PC-9 (cell line): ENCODE measurements around the gene MRPS34. TPM values are rescaled to one million over a fixed set of nuclear protein-coding genes. Genes with fewer than 3 reads are reported as not detected.

Experiments used
- BruUV-seq: library from RNA; stranded (reverse); fragments of 400-500 nt; replicated peaks from 2 replicates; lab custom pipeline; 2021; lab: Mats Ljungman, UMichigan
- CTCF ChIA-PET: fragments of 300-600 bp; sonication (Branson Sonifier 250); formaldehyde crosslinking; loops from one replicate; lab custom pipeline; 2022; ENCODE audit warnings: antibody characterized with exemption; lab: Charles Lee
- POLR2A ChIA-PET: fragments of 300-600 bp; sonication (Branson Sonifier 250); formaldehyde crosslinking; loops from one replicate; lab custom pipeline; 2022; ENCODE audit warnings: antibody characterized with exemption; ENCODE audit not compliant: unreplicated experiment; lab: Charles Lee
- DNase-seq, 2 experiments: peaks; one replicate each; pipeline versions ENCODE4 v3.0.0 to v3.0.0-alpha.2; 2015 to 2022; ENCODE audit warnings: mixed read lengths in 1 of 2
- H2AFZ ChIP-seq: fragments of 200-600 bp; sonication (generic); 2 replicates; pipeline ENCODE4 v1.8.1; 2017; ENCODE audit warnings: antibody characterized with exemption
- H3F3A ChIP-seq: fragments of 200-600 bp; sonication (generic); 2 replicates; pipeline ENCODE4 v1.8.1; 2017; ENCODE audit warnings: antibody characterized with exemption, mild to moderate bottlenecking, low read depth; ENCODE audit not compliant: insufficient read depth
- H3K27ac ChIP-seq: fragments of 200-600 bp; sonication (generic); 2 replicates; pipeline ENCODE4 v1.6.1; 2016; ENCODE audit warnings: mixed run types
- H3K27me3 ChIP-seq: fragments of 200-600 bp; sonication (generic); 2 replicates; pipeline ENCODE4 v1.6.1; 2016; ENCODE audit warnings: low read depth, mixed run types; ENCODE audit not compliant: insufficient read depth
- H3K36me3 ChIP-seq: fragments of 200-600 bp; sonication (generic); 2 replicates; pipeline ENCODE4 v1.6.1; 2016; ENCODE audit warnings: low read depth, mixed run types
- H3K4me1 ChIP-seq: fragments of 200-600 bp; sonication (generic); replicated peaks from 2 replicates; pipeline ENCODE4 v1.6.1; 2016; ENCODE audit warnings: mixed run types; ENCODE audit not compliant: insufficient read depth
- H3K4me2 ChIP-seq: fragments of 200-600 bp; sonication (generic); 2 replicates; pipeline ENCODE4 v1.6.1; 2017; ENCODE audit warnings: mixed run types
- H3K4me3 ChIP-seq: fragments of 200-600 bp; sonication (generic); 2 replicates; pipeline ENCODE4 v1.6.1; 2016; ENCODE audit warnings: mixed run types
- H3K79me2 ChIP-seq: fragments of 200-600 bp; sonication (generic); 2 replicates; pipeline ENCODE4 v1.6.1; 2017; ENCODE audit warnings: low read depth, mixed run types
- H3K9me2 ChIP-seq: fragments of 200-600 bp; sonication (generic); 2 replicates; pipeline ENCODE4 v1.8.1; 2017; ENCODE audit warnings: mild to moderate bottlenecking; ENCODE audit not compliant: insufficient read depth
- H3K9me3 ChIP-seq: fragments of 200-600 bp; sonication (generic); 2 replicates; pipeline ENCODE4 v1.8.1; 2016; ENCODE audit warnings: low read depth; ENCODE audit not compliant: insufficient read depth
- H4K20me1 ChIP-seq: fragments of 200-600 bp; sonication (generic); 2 replicates; pipeline ENCODE4 v1.8.1; 2017; ENCODE audit not compliant: insufficient read depth
- CTCF ChIP-seq: fragments of 200-600 bp; sonication (generic); conservative IDR thresholded peaks from 2 replicates; pipeline ENCODE4 v1.6.1; 2017; ENCODE audit warnings: mixed run types, antibody characterized with exemption, mild to moderate bottlenecking, moderate library complexity
- EZH2 ChIP-seq: fragments of 200-600 bp; sonication (generic); IDR thresholded peaks from 2 replicates; pipeline ENCODE4 v1.8.0; 2017; ENCODE audit warnings: antibody characterized with exemption, low read depth
- intact Hi-C: fragments of 100-400 bp; cut with micrococcal nuclease; formaldehyde crosslinking; loops from one replicate; pipeline ENCODE4 v1.10.0; 2022; ENCODE audit not compliant: unreplicated experiment
- total RNA-seq: library from RNA; stranded (reverse); gene quantifications from 2 replicates; pipeline ENCODE4 v1.2.3, GENCODE V29; 2021

MRPS34 gene
- total RNA-seq, 1 experiment from 2014 or later, result 201 TPM

- TF ChIP-seq CTCF, result no peak
- TF ChIP-seq EZH2, result no peak
- H3K79me2 ChIP-seq, result peaks cover 20% of the 10 kb centered on the region
- H3F3A ChIP-seq, result peaks cover 24% of the 10 kb centered on the region; the same call in 1 of the 2 replicates
- H3K27ac ChIP-seq, result no peak overlapping the region
- POLR2A ChIA-PET, result interaction anchor here (0.7 kb wide), 1 partner anchor 14 kb away, joined by 4 read pairs; the partner anchor contains the start of genes NUBP2 and SPSB3
- no TSS peak for BruUV-seq
- H3K4me3 ChIP-seq, result no peak overlapping the region
- no peaks in the 10 kb centered on the region for H3K27me3 ChIP-seq
- 0 out of 2 replicates have a peak, but pooled peaks cover 5% of the 10 kb centered on the region for H3K36me3 ChIP-seq
- intact Hi-C loops, result no loop called here
- no peak for DNase-seq
- peaks cover 3% of the 10 kb centered on the region; the same call in 1 of the 2 replicates for H4K20me1 ChIP-seq
- H3K4me2 ChIP-seq, result no peak overlapping the region
- H2AFZ ChIP-seq, result no peak overlapping the region
- no peaks in the 10 kb centered on the region for H3K9me2 ChIP-seq
- CTCF ChIA-PET, result no interaction called here
- H3K9me3 ChIP-seq, result no peaks in the 10 kb centered on the region
- peaks cover 9% of the 10 kb centered on the region for H3K4me1 ChIP-seq
Measured at GRCh38 chr16:1768767-1769401, 4.0 kb downstream of the MRPS34 start.

- no peak for TF ChIP-seq CTCF
- TF ChIP-seq EZH2, result no peak
- no peak overlapping the region for H3K4me3 ChIP-seq
- H3K27ac ChIP-seq, result no peak overlapping the region
- H2AFZ ChIP-seq, result no peak overlapping the region
- CTCF ChIA-PET, result no interaction called here
- BruUV-seq, result no TSS peak
- no peaks in the 10 kb centered on the region for H3K9me2 ChIP-seq
- POLR2A ChIA-PET, result no interaction called here
- H3K27me3 ChIP-seq, result no peaks in the 10 kb centered on the region
- intact Hi-C loops, result no loop called here
- H4K20me1 ChIP-seq, result no peaks in the 10 kb centered on the region
- H3K4me1 ChIP-seq, result peaks cover 9% of the 10 kb centered on the region
- no peak for DNase-seq
- H3K9me3 ChIP-seq, result no peaks in the 10 kb centered on the region
- peaks cover 20% of the 10 kb centered on the region; the same call in 1 of the 2 replicates for H3F3A ChIP-seq
- H3K79me2 ChIP-seq, result peaks cover 16% of the 10 kb centered on the region
- 0 out of 2 replicates have a peak, but pooled peaks cover 5% of the 10 kb centered on the region for H3K36me3 ChIP-seq
- H3K4me2 ChIP-seq, result no peak overlapping the region
Measured at GRCh38 chr16:1768061-1768766, 4.7 kb downstream of the MRPS34 start.

- no peaks in the 10 kb centered on the region for H3K9me2 ChIP-seq
- H3K4me3 ChIP-seq, result no peak overlapping the region
- H3K79me2 ChIP-seq, result peaks cover 11% of the 10 kb centered on the region
- no peaks in the 10 kb centered on the region for H3K9me3 ChIP-seq
- no peak overlapping the region for H3K4me2 ChIP-seq
- no peak for TF ChIP-seq EZH2
- no peak for TF ChIP-seq CTCF
- 0 out of 2 replicates have a peak, but pooled peaks cover 5% of the 10 kb centered on the region for H3K36me3 ChIP-seq
- CTCF ChIA-PET, result interaction anchor here (0.6 kb wide), 1 partner anchor 20 kb away, joined by 4 read pairs; no protein-coding TSS in a partner anchor
- no peak for DNase-seq
- peaks cover 18% of the 10 kb centered on the region; the same call in 1 of the 2 replicates for H3F3A ChIP-seq
- POLR2A ChIA-PET, result no interaction called here
- H3K4me1 ChIP-seq, result peaks cover 9% of the 10 kb centered on the region
- no TSS peak for BruUV-seq
- H3K27me3 ChIP-seq, result no peaks in the 10 kb centered on the region
- no peak overlapping the region for H3K27ac ChIP-seq
- no peak overlapping the region for H2AFZ ChIP-seq
- intact Hi-C loops, result no loop called here
- H4K20me1 ChIP-seq, result no peaks in the 10 kb centered on the region
Measured at GRCh38 chr16:1767116-1767994, 5.6 kb downstream of the MRPS34 start.
